Immature natural killer cell (primary cell): ENCODE results near the gene CALY. TPM values are rescaled to one million over a fixed set of nuclear protein-coding genes. Genes with fewer than 3 reads are reported as not detected.
A peak's percentile ranks its signal among the peaks of the same experiment; 100 is the strongest.

Source experiments
- DNase-seq, 3 donors: peaks; one replicate each; pipeline ENCODE4 v3.0.0; 2022; ENCODE audit warnings: mixed read lengths in 1 of 3
- H3K27ac Mint-ChIP-seq, 6 donors: one replicate each; pipeline ENCODE4 v1.8.0; 2020; ENCODE audit warnings: mixed read lengths in 6 of 6, mild to moderate bottlenecking in 5 of 6, inconsistent platforms in 4 of 6, moderate library complexity in 3 of 6
- H3K27me3 Mint-ChIP-seq, 3 donors: one replicate each; pipeline ENCODE4 v1.8.0; 2020 to 2021; ENCODE audit warnings: low read depth in 3 of 3, mild to moderate bottlenecking in 3 of 3, mixed read lengths in 3 of 3, moderate library complexity in 3 of 3, inconsistent platforms in 1 of 3
- H3K36me3 Mint-ChIP-seq, 3 donors: one replicate each; pipeline ENCODE4 v1.8.0; 2020; ENCODE audit warnings: mixed read lengths in 3 of 3, inconsistent platforms in 2 of 3, mild to moderate bottlenecking in 2 of 3
- H3K4me1 Mint-ChIP-seq, 2 donors: one replicate each; pipeline ENCODE4 v1.8.0; 2020; ENCODE audit warnings: inconsistent platforms in 2 of 2, mild to moderate bottlenecking in 2 of 2, mixed read lengths in 2 of 2, moderate library complexity in 1 of 2
- H3K4me3 Mint-ChIP-seq, 5 donors: one replicate each; pipeline ENCODE4 v1.8.0; 2020; ENCODE audit warnings: mild to moderate bottlenecking in 5 of 5, mixed read lengths in 5 of 5, inconsistent platforms in 3 of 5, moderate library complexity in 3 of 5
- H3K9me3 Mint-ChIP-seq, 6 donors: one replicate each; pipeline ENCODE4 v1.8.0; 2020; ENCODE audit warnings: mild to moderate bottlenecking in 6 of 6, mixed read lengths in 6 of 6, inconsistent platforms in 4 of 6, moderate library complexity in 3 of 6
- polyA plus RNA-seq, 3 donors: library from polyadenylated mRNA; unstranded; fragments of 300-500 nt; fragmentation: Illumina TruSeq; gene quantifications; one replicate each; pipeline ENCODE4 v1.2.3, GENCODE V29; 2021

Gene CALY
- polyA plus RNA-seq, 3 donors from 2014 or later: not detected

- peaks cover 2% of the 10 kb centered on the region in 3 donors for H3K27me3 Mint-ChIP-seq
- peaks cover 12 to 35% (median 20%) of the 10 kb centered on the region in 3 donors for H3K36me3 Mint-ChIP-seq
- no peak overlapping the region for H3K27ac Mint-ChIP-seq
- DNase-seq: no peak
- peaks cover 5 to 13% of the 10 kb centered on the region in 2 donors for H3K4me1 Mint-ChIP-seq
- H3K4me3 Mint-ChIP-seq: no peak overlapping the region
- no peaks in the 10 kb centered on the region for H3K9me3 Mint-ChIP-seq
Measured at GRCh38 chr10:133299738-133300137, 37.0 kb downstream of the CALY start.

GRCh38 chr10:133299224-133299623, 37.5 kb downstream of the CALY start:
- peaks cover 12 to 33% (median 20%) of the 10 kb centered on the region in 3 donors for H3K36me3 Mint-ChIP-seq
- H3K4me1 Mint-ChIP-seq: peaks cover 3 to 8% of the 10 kb centered on the region in 2 donors
- H3K27me3 Mint-ChIP-seq: peaks cover 2% of the 10 kb centered on the region in 3 donors
- H3K9me3 Mint-ChIP-seq: no peaks in the 10 kb centered on the region
- H3K27ac Mint-ChIP-seq: peak overlapping the region in 1 of 6 donors; percentile 56
- H3K4me3 Mint-ChIP-seq: no peak overlapping the region
- no peak for DNase-seq

- DNase-seq: no peak
- peaks cover 0 to under 1% of the 10 kb centered on the region in 2 donors for H3K4me1 Mint-ChIP-seq
- peaks cover 2% of the 10 kb centered on the region in 3 donors for H3K27me3 Mint-ChIP-seq
- no peak overlapping the region for H3K4me3 Mint-ChIP-seq
- H3K27ac Mint-ChIP-seq: no peak overlapping the region
- H3K36me3 Mint-ChIP-seq: peaks cover 12 to 32% (median 20%) of the 10 kb centered on the region in 3 donors
- no peaks in the 10 kb centered on the region for H3K9me3 Mint-ChIP-seq
Measured at GRCh38 chr10:133298466-133298865, 38.2 kb downstream of the CALY start.

- no peak overlapping the region for H3K27ac Mint-ChIP-seq
- no peak for DNase-seq
- no peaks in the 10 kb centered on the region for H3K4me1 Mint-ChIP-seq
- H3K4me3 Mint-ChIP-seq: no peak overlapping the region
- peaks cover 12 to 32% (median 20%) of the 10 kb centered on the region in 3 donors for H3K36me3 Mint-ChIP-seq
- H3K27me3 Mint-ChIP-seq: peaks cover 2% of the 10 kb centered on the region in 3 donors
- H3K9me3 Mint-ChIP-seq: no peaks in the 10 kb centered on the region
Measured at GRCh38 chr10:133297504-133297903, 39.2 kb downstream of the CALY start.

- H3K36me3 Mint-ChIP-seq: peaks cover 15 to 32% (median 20%) of the 10 kb centered on the region in 3 donors
- no peak overlapping the region for H3K4me3 Mint-ChIP-seq
Measured at GRCh38 chr10:133295426-133296320, 41.0 kb downstream of the CALY start.

GRCh38 chr10:133294189-133294588, 42.5 kb downstream of the CALY start:
- H3K27me3 Mint-ChIP-seq: peaks cover 0 to 4% (median 2%) of the 10 kb centered on the region in 3 donors
- no peak overlapping the region for H3K4me3 Mint-ChIP-seq
- DNase-seq: no peak
- H3K4me1 Mint-ChIP-seq: no peaks in the 10 kb centered on the region
- no peak overlapping the region for H3K27ac Mint-ChIP-seq
- no peaks in the 10 kb centered on the region for H3K9me3 Mint-ChIP-seq
- H3K36me3 Mint-ChIP-seq: peaks cover 16 to 24% (median 18%) of the 10 kb centered on the region in 3 donors

More at GRCh38 chr10:133295426-133296320, 41.0 kb downstream of the CALY start:
- DNase-seq: no peak
- Mint-ChIP-seq H3K9me3 (no peaks in the 10 kb centered on the region), H3K27ac (no peak overlapping the region), H3K4me1 (no peaks in the 10 kb centered on the region), H3K27me3 (peaks cover 2% of the 10 kb centered on the region in 3 donors)

- H3K27me3 Mint-ChIP-seq: peaks cover 0 to 4% (median 2%) of the 10 kb centered on the region in 3 donors
- no peak overlapping the region for H3K4me3 Mint-ChIP-seq
- H3K36me3 Mint-ChIP-seq: peaks cover 16 to 23% (median 22%) of the 10 kb centered on the region in 3 donors
- no peak for DNase-seq
- no peaks in the 10 kb centered on the region for H3K9me3 Mint-ChIP-seq
- H3K4me1 Mint-ChIP-seq: no peaks in the 10 kb centered on the region
- H3K27ac Mint-ChIP-seq: no peak overlapping the region
Measured at GRCh38 chr10:133293810-133294119, 42.9 kb downstream of the CALY start.

GRCh38 chr10:133292919-133293809, 43.5 kb downstream of the CALY start:
- no peaks in the 10 kb centered on the region for H3K4me1 Mint-ChIP-seq
- H3K4me3 Mint-ChIP-seq: no peak overlapping the region
- H3K27ac Mint-ChIP-seq: no peak overlapping the region
- peaks cover 0 to 4% (median 0%) of the 10 kb centered on the region in 3 donors for H3K27me3 Mint-ChIP-seq
- H3K36me3 Mint-ChIP-seq: peaks cover 15 to 23% (median 23%) of the 10 kb centered on the region in 3 donors
- no peak for DNase-seq
- H3K9me3 Mint-ChIP-seq: no peaks in the 10 kb centered on the region

GRCh38 chr10:133289761-133290160, 46.9 kb downstream of the CALY start:
- peaks cover 25 to 33% (median 28%) of the 10 kb centered on the region in 3 donors for H3K36me3 Mint-ChIP-seq

GRCh38 chr10:133287832-133288500, 48.7 kb downstream of the CALY start:
- Mint-ChIP-seq H3K27me3 (peaks cover 0 to 4% (median 0%) of the 10 kb centered on the region in 3 donors), H3K36me3 (peaks cover 32 to 43% (median 32%) of the 10 kb centered on the region in 3 donors), H3K4me1 (peaks cover 0 to 5% of the 10 kb centered on the region in 2 donors), H3K27ac (no peak overlapping the region), H3K9me3 (no peaks in the 10 kb centered on the region), H3K4me3 (no peak overlapping the region)
- DNase-seq: no peak

More at GRCh38 chr10:133289761-133290160, 46.9 kb downstream of the CALY start:
- Mint-ChIP-seq H3K27me3 (peaks cover 0 to 4% (median 0%) of the 10 kb centered on the region in 3 donors), H3K4me1 (peaks cover 0 to 5% of the 10 kb centered on the region in 2 donors), H3K4me3 (no peak overlapping the region), H3K9me3 (no peaks in the 10 kb centered on the region), H3K27ac (no peak overlapping the region)
- DNase-seq: no peak

GRCh38 chr10:133286366-133286765, 50.3 kb downstream of the CALY start:
- no peak for DNase-seq
- Mint-ChIP-seq H3K4me1 (peaks cover 0 to 5% of the 10 kb centered on the region in 2 donors), H3K36me3 (peaks cover 32 to 53% (median 32%) of the 10 kb centered on the region in 3 donors), H3K4me3 (no peak overlapping the region), H3K27ac (peak overlapping the region in 3 of 6 donors; percentile 27 to 63 (median 55)), H3K9me3 (no peaks in the 10 kb centered on the region), H3K27me3 (peaks cover 0 to 4% (median 0%) of the 10 kb centered on the region in 3 donors)

GRCh38 chr10:133285217-133285616, 51.5 kb downstream of the CALY start:
- H3K4me3 Mint-ChIP-seq: no peak overlapping the region
- H3K4me1 Mint-ChIP-seq: peaks cover 1 to 7% of the 10 kb centered on the region in 2 donors
- H3K9me3 Mint-ChIP-seq: no peaks in the 10 kb centered on the region
- peaks cover 26 to 50% (median 28%) of the 10 kb centered on the region in 3 donors for H3K36me3 Mint-ChIP-seq
- peaks cover 0 to 4% (median 0%) of the 10 kb centered on the region in 3 donors for H3K27me3 Mint-ChIP-seq
- DNase-seq: no peak
- H3K27ac Mint-ChIP-seq: no peak overlapping the region

GRCh38 chr10:133283931-133284330, 52.8 kb downstream of the CALY start:
- peaks cover 2 to 7% (median 2%) of the 10 kb centered on the region in 3 donors for H3K27me3 Mint-ChIP-seq
- DNase-seq: no peak
- H3K27ac Mint-ChIP-seq: no peak overlapping the region
- no peak overlapping the region for H3K4me3 Mint-ChIP-seq
- peaks cover 24 to 48% (median 27%) of the 10 kb centered on the region in 3 donors for H3K36me3 Mint-ChIP-seq
- H3K9me3 Mint-ChIP-seq: no peaks in the 10 kb centered on the region
- peaks cover 14 to 20% of the 10 kb centered on the region in 2 donors for H3K4me1 Mint-ChIP-seq
